H1 (cell line): Measurements from ENCODE around the gene SNAI1.

Source experiments
- GABPA ChIP-seq: IDR thresholded peaks from 2 replicates; pipeline ENCODE4 v1.6.1; 2011; ENCODE audit warnings: mild to moderate bottlenecking, low read length, moderate library complexity, borderline replicate concordance; ENCODE audit not compliant: insufficient read depth
- RFX5 ChIP-seq: IDR thresholded peaks from 2 replicates; pipeline ENCODE4 v1.6.1; 2011; ENCODE audit warnings: low read depth, low read length, improper control_type of control experiment, borderline replicate concordance

- TF ChIP-seq GABPA (no peak), RFX5 (no peak)
These were observed 54.3 kb downstream of the SNAI1 start for GRCh38 chr20:50037123-50037522.
